NCI-H345 treated with DMSO at 0.1 percent for 48 hours (cell line): ENCODE measurements around the gene GFRAL.

Source experiments
- DNase-seq: peaks from one replicate; lab custom pipeline; 2025; ENCODE audit not compliant: unreplicated experiment; lab: John Stamatoyannopoulos, UW

Gene GFRAL

GRCh38 chr6:55433446-55434130, 106.3 kb downstream of the GFRAL start:
- DNase-seq, result no peak

DNA sequence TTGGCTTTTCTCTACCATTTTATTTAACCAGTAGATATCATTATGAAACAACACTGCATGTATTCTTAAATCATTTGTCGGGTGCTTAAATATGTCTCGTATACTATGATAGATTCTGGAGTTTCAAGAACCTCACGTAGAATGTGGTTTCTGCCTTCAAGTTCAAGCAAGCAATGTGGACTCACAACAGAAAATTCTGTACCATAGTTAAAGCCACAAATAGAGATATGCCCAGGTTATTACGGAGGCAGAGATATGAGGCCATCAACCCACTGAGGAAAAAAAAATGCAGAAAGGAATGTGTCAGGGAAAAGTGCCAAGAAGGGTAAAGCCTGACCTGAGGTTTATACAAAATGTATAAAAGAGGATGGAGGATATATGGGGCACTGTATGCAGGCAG, 109.9 kb downstream of the GFRAL start:
- no peak for DNase-seq

DNA sequence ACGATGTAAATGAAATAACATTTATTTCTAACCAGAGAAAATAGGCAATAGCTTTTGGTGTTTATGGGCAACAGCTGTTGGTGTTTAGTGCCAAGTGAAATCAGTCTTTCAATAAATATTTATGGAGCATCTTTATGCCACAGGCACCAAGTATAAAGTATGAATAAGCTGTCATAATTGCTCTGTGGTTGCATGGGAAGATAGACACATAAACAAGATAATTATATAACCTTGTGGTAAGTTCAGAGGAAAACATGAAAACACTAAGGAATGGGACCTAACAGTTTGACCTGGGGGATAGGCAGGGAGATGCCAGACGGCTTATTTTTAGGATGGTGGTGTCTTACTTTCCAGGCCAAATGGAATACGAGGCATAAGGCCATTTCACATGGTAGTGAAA, 110.9 kb downstream of the GFRAL start:
- no peak for DNase-seq

DNA sequence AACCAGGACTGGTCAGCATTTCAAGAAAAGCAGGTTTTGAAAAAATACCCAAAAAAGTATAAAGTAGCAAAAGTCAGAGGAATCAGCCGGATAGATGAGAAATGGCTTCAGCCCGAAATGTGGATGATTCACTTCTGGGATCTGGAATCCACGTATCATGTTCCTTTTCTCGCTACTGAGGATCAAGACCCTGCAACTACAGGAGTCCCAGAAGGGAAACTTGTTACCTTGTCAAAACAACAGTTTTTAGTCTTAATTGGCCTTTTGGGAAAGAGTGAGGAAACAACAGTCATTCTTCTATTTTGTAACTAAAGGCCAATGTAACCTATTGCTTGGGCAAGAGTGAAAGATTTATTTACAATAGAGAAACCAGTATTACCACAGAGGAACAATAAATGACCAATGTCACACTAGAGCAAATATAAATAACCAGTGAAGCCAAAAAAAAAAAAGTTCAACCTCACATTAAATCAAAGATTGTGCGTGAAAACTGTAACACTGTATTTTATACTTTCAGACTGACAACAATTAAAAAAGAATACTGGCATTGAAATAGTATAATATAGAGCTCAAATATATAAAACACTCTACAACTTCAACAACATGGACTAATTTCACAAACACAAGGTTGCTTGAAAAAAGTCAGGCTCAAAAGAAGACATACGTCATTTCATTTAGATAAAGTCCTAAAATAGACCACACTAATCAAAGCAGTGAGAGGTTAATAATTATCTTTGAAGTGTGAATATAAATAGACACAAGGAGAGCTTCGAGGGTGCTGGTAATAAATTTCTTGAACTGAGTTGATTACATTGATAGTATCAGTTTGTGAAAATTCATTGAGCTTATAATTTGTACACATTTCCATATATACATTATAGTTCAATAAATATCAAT, 116.2 kb downstream of the GFRAL start:
- no peak for DNase-seq

DNA sequence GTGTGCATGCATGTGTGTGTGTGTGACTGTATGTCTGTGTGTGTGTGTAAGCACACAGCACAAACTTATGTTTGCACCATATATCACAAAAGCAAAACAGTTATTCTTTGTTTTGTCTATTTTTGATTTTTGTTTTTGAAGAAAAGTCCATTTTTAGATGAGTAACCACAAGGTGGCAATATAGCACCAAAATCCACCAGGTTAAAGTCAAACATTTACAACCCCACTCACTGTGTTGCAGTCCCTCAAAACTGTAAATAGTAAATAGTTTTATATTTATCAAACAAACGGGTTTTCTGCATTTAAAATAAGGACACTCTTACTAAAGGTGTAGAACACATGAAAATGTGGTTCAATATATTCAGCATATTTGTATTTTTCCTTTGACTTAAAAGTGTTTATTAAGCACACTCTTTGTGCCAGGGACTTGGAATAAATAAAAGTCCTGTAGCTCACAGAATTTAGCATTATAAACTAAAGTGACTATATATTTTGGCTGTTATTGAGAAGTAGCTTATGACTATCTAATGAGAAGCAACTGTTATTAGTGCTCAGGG, 118.5 kb downstream of the GFRAL start:
- no peak for DNase-seq

- no peak for DNase-seq
Observed at GRCh38 chr6:55447891-55448290, 120.6 kb downstream of the GFRAL start.

DNA sequence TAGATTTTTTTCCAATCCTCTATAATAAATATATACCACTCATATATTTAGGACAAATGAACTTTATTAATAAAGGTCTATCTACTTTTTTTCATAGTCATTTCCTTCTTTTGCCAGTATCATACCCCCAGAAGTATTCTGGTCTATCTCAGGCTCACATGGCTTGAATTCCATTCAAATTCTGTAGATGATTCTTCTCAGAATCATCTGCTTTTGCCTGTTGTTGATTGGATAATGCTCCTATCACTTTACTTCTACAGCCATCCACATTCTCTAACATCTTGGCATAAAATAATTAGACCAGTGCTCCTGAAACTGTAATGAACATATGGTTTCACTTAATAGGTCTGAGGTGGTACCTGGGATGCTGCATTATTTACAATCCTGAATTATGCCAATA, 121.2 kb downstream of the GFRAL start:
- no peak for DNase-seq

GRCh38 chr6:55449225-55449624, 122.0 kb downstream of the GFRAL start:
- DNase-seq, result no peak

DNA sequence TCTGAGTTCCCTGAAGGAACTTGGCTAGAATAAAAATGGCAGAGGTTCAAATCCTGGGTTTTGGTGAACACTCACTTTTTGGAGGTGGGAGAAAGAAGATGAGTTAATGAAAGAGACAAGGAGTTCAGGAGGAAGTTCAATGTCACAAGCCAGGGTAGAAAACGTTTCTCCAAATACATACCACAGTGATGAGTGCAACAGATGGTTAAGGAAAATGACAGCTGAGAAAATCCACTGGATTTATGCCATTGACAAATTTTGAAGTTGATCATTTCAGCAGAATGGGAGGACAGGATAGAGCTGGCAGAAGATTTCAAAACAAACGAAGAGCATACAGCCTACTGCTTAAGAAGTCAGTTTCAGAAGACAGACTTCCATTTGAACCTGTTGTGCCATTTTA, 122.7 kb downstream of the GFRAL start:
- DNase-seq, result no peak
